Esophagus squamous epithelium (tissue), 4 donors: ENCODE results near the gene TMEM116.
"Not testable (repeated sequence)": the region's sequence is repeated elsewhere in the genome, so short reads cannot be mapped to it uniquely, and the experiment has no call there.

Source experiments
- CTCF ChIP-seq, 6 experiments: fragments of 450-650 bp in 4 of 6; fragments of 200-600 bp in 2 of 6; sonication (generic) in 2 of 6; IDR thresholded peaks; one replicate each; pipeline ENCODE4 v1.5.1; 2016 to 2019; ENCODE audit warnings: antibody characterized with exemption in 6 of 6, mild to moderate bottlenecking in 4 of 6, moderate library complexity in 4 of 6
- POLR2A ChIP-seq, 4 donors: fragments of 450-650 bp; IDR thresholded peaks; one replicate each; pipeline ENCODE4 v1.6.1; 2017; ENCODE audit warnings: antibody characterized with exemption in 4 of 4, mild to moderate bottlenecking in 4 of 4, moderate library complexity in 3 of 4

GRCh38 chr12:111959518-111959917, 53.4 kb downstream of the TMEM116 start:
- not testable (repeated sequence) for TF ChIP-seq CTCF, POLR2A (IDR thresholded peaks at IDR 0.05)
